Ishikawa (cell line): ENCODE results near the gene CEP57L1.

Experiments used
- CEBPB ChIP-seq: IDR thresholded peaks from 2 replicates; pipeline ENCODE4 v1.6.1; 2012
- CREB1 ChIP-seq: IDR thresholded peaks from 2 replicates; pipeline ENCODE4 v1.6.1; 2012; ENCODE audit warnings: low read depth
- EGR1 ChIP-seq: IDR thresholded peaks from 2 replicates; pipeline ENCODE4 v1.6.1; 2012
- EP300 ChIP-seq: IDR thresholded peaks from 2 replicates; pipeline ENCODE4 v1.6.1; 2012; ENCODE audit warnings: borderline replicate concordance
- FOXM1 ChIP-seq: IDR thresholded peaks from 2 replicates; pipeline ENCODE4 v1.6.1; 2012; ENCODE audit warnings: low read depth, borderline replicate concordance
- MAX ChIP-seq: IDR thresholded peaks from 2 replicates; pipeline ENCODE4 v1.6.1; 2012
- NFIC ChIP-seq: IDR thresholded peaks from 2 replicates; pipeline ENCODE4 v1.6.1; 2012
- RAD21 ChIP-seq: IDR thresholded peaks from 2 replicates; pipeline ENCODE4 v1.6.1; 2012; ENCODE audit warnings: low read depth
- REST ChIP-seq: IDR thresholded peaks from 2 replicates; pipeline ENCODE4 v1.6.1; 2012; ENCODE audit warnings: low read depth, mild to moderate bottlenecking
- TAF1 ChIP-seq: IDR thresholded peaks from 2 replicates; pipeline ENCODE4 v1.6.1; 2012; ENCODE audit warnings: low read depth, mild to moderate bottlenecking
- TCF12 ChIP-seq: IDR thresholded peaks from 2 replicates; pipeline ENCODE4 v1.6.1; 2012; ENCODE audit warnings: low read depth
- TEAD4 ChIP-seq: IDR thresholded peaks from 2 replicates; pipeline ENCODE4 v1.6.1; 2012
- USF1 ChIP-seq: IDR thresholded peaks from 2 replicates; pipeline ENCODE4 v1.6.1; 2012
- YY1 ChIP-seq: IDR thresholded peaks from 2 replicates; pipeline ENCODE4 v1.6.1; 2012; ENCODE audit warnings: low read depth
- ZBTB7A ChIP-seq: IDR thresholded peaks from 2 replicates; pipeline ENCODE4 v1.6.1; 2012; ENCODE audit warnings: low read depth

The CEP57L1 gene

GRCh38 chr6:109194880-109195279 lies 99.6 kb downstream of the CEP57L1 start:
- TF ChIP-seq EP300 (no peak), TEAD4 (no peak), CEBPB (no peak), NFIC (no peak), RAD21 (no peak), TAF1 (no peak), FOXM1 (no peak), ZBTB7A (no peak), MAX (no peak), CREB1 (no peak), REST (no peak), YY1 (no peak), TCF12 (no peak), EGR1 (no peak), USF1 (no peak)

GRCh38 chr6:109197061-109197460 lies 101.8 kb downstream of the CEP57L1 start:
- no peak for TF ChIP-seq CREB1
- TF ChIP-seq CEBPB = no peak
- TF ChIP-seq TAF1 = no peak
- no peak for TF ChIP-seq MAX
- TF ChIP-seq FOXM1 = no peak
- TF ChIP-seq RAD21 = no peak
- no peak for TF ChIP-seq TEAD4
- no peak for TF ChIP-seq EGR1
- no peak for TF ChIP-seq TCF12
- no peak for TF ChIP-seq YY1

- no peak for TF ChIP-seq TCF12
- no peak for TF ChIP-seq NFIC
- no peak for TF ChIP-seq TAF1
- TF ChIP-seq EP300 = no peak
- no peak for TF ChIP-seq ZBTB7A
Observed at GRCh38 chr6:109202409-109203264, 107.3 kb downstream of the CEP57L1 start.

- TF ChIP-seq CREB1 (no peak), RAD21 (no peak), CEBPB (no peak), EP300 (no peak), MAX (no peak), TAF1 (no peak), ZBTB7A (no peak), TEAD4 (no peak), TCF12 (no peak), YY1 (no peak), EGR1 (no peak), USF1 (no peak), FOXM1 (no peak), NFIC (no peak), REST (no peak)
Observed at GRCh38 chr6:109204511-109204910, 109.2 kb downstream of the CEP57L1 start.

- no peak for TF ChIP-seq EGR1
- TF ChIP-seq CREB1 = no peak
- no peak for TF ChIP-seq TAF1
- no peak for TF ChIP-seq RAD21
- no peak for TF ChIP-seq CEBPB
- TF ChIP-seq YY1 = no peak
- TF ChIP-seq NFIC = no peak
- no peak for TF ChIP-seq FOXM1
- TF ChIP-seq EP300 = no peak
- no peak for TF ChIP-seq TEAD4
- TF ChIP-seq TCF12 = no peak
- TF ChIP-seq MAX = no peak
- no peak for TF ChIP-seq ZBTB7A
Observed at GRCh38 chr6:109212683-109213082, 117.4 kb downstream of the CEP57L1 start.
